K562 (cell line): ENCODE data around the gene CENPN. TPM values are rescaled to one million over a fixed set of nuclear protein-coding genes. Genes with fewer than 3 reads are reported as not detected.

Source experiments
- CBX1 ChIP-seq: sonication (generic); IDR thresholded peaks from 2 replicates; pipeline ENCODE4 v1.6.1; 2016; ENCODE audit warnings: antibody characterized with exemption, low read depth, mild to moderate bottlenecking
- CHD1 ChIP-seq: fragments of 200-600 bp; sonication (generic); IDR thresholded peaks from one replicate; pipeline ENCODE4 v1.6.1; 2012; ENCODE audit warnings: mild to moderate bottlenecking, moderate library complexity, low read length, inconsistent platforms
- ETV6 ChIP-seq, 3 experiments: fragments of 150-350 bp in 1 of 3; sonication (generic) in 1 of 3; formaldehyde crosslinking in 1 of 3; IDR thresholded peaks; 2 replicates each; pipeline versions ENCODE4 v1.6.1 to v1.8.0; 2014 to 2022; ENCODE audit warnings: borderline replicate concordance in 2 of 3, low read depth in 2 of 3, antibody characterized with exemption in 1 of 3, low read length in 1 of 3, mild to moderate bottlenecking in 1 of 3, missing genetic modification reagents in 1 of 3
- GATA2 ChIP-seq: sonication (generic); formaldehyde crosslinking; IDR thresholded peaks from 2 replicates; pipeline ENCODE4 v1.4.0; 2020; ENCODE audit warnings: mild to moderate bottlenecking, missing genetic modification reagents
- KAT2B ChIP-seq: IDR thresholded peaks from one replicate; pipeline ENCODE4 v1.6.1; 2012; ENCODE audit warnings: low read depth, mild to moderate bottlenecking, control low read depth, inconsistent platforms, low read length, moderate library complexity
- KDM2B ChIP-seq: fragments of 250-450 bp; sonication (Bioruptor Pico); IDR thresholded peaks from 2 replicates; pipeline ENCODE4 v1.8.0; 2021; ENCODE audit warnings: mild to moderate bottlenecking, moderate library complexity
- MEF2A ChIP-seq: IDR thresholded peaks from 2 replicates; pipeline ENCODE4 v1.6.1; 2011; ENCODE audit warnings: low read depth, mild to moderate bottlenecking, low read length, moderate library complexity; ENCODE audit not compliant: control insufficient read depth
- NBN ChIP-seq: fragments of 450-650 bp; IDR thresholded peaks from 2 replicates; pipeline ENCODE4 v1.6.1; 2016; ENCODE audit warnings: low read depth, mild to moderate bottlenecking
- NR2C1 ChIP-seq, 2 experiments: fragments of 450-650 bp; IDR thresholded peaks; 2 replicates each; pipeline ENCODE4 v1.6.1; 2017; ENCODE audit warnings: mild to moderate bottlenecking in 2 of 2, antibody characterized with exemption in 1 of 2, inconsistent platforms in 1 of 2, missing compliant biosample characterization in 1 of 2, missing genetic modification characterization in 1 of 2
- POLR2G ChIP-seq: fragments of 200-400 bp; formaldehyde crosslinking; IDR thresholded peaks from 2 replicates; pipeline ENCODE4 v1.6.1; 2017; ENCODE audit warnings: low read depth, mild to moderate bottlenecking, antibody characterized with exemption, low read length, moderate library complexity
- PYGO2 ChIP-seq: fragments of 450-650 bp; IDR thresholded peaks from 2 replicates; pipeline ENCODE4 v1.6.1; 2016; ENCODE audit warnings: mild to moderate bottlenecking, missing genetic modification characterization, moderate library complexity, missing compliant biosample characterization
- SUPT5H ChIP-seq: fragments of 450-650 bp; IDR thresholded peaks from 2 replicates; pipeline ENCODE4 v1.6.1; 2016
- ZKSCAN8 ChIP-seq: fragments of 200-800 bp; sonication (Bioruptor generic); IDR thresholded peaks from 2 replicates; pipeline ENCODE4 v1.6.1; 2016; ENCODE audit warnings: missing genetic modification characterization, missing compliant biosample characterization
- ZNF77 ChIP-seq: fragments of 250-450 bp; sonication (Bioruptor Pico); IDR thresholded peaks from 2 replicates; pipeline ENCODE4 v1.5.0; 2020
- polyA plus RNA-seq, 8 experiments: library from polyadenylated mRNA; depleted of rRNA in 4 of 8; stranded (reverse) in 5 of 8; unstranded in 3 of 8; fragments of >200 nt; fragmentation: Nextera tagmentation in 2 of 8; fragmentation: Illumina TruSeq in 1 of 8; extraction: Ambion mirVana in 2 of 8; extraction: Trizol in 1 of 8; gene quantifications; 2 replicates each; pipeline versions ENCODE4 v1.2.1 to v1.2.3, GENCODE V29; 2011 to 2014; ENCODE audit warnings: inconsistent platforms in 1 of 8, missing spikeins in 1 of 8
- total RNA-seq, 7 experiments: library from RNA; depleted of rRNA in 6 of 7; stranded (reverse); fragments of >200 nt in 6 of 7; fragmentation: Illumina TruSeq in 2 of 7; extraction: Trizol in 2 of 7; gene quantifications; 2 replicates each; pipeline versions ENCODE4 v1.2.1 to v1.2.3, GENCODE V29; 2011 to 2021; ENCODE audit warnings: low replicate concordance in 1 of 7
- TF ChIP-seq, protein P1 (sequence below): fragments of 250-450 bp; sonication (Bioruptor Pico); IDR thresholded peaks from 2 replicates; pipeline ENCODE4 v1.8.0; 2022; ENCODE audit warnings: inconsistent platforms, mild to moderate bottlenecking, moderate library complexity, borderline replicate concordance
- TF ChIP-seq, protein P2 (sequence below): fragments of 250-450 bp; sonication (Bioruptor Pico); IDR thresholded peaks from 2 replicates; pipeline ENCODE4 v1.5.0; 2021; ENCODE audit warnings: mild to moderate bottlenecking, moderate library complexity
- TF ChIP-seq, protein P3 (sequence below): fragments of 250-450 bp; sonication (Bioruptor Pico); IDR thresholded peaks from 2 replicates; pipeline ENCODE4 v1.5.1; 2021; ENCODE audit warnings: mild to moderate bottlenecking
- TF ChIP-seq, protein P4 (sequence below): fragments of 450-650 bp; IDR thresholded peaks from 2 replicates; pipeline ENCODE4 v1.6.1; 2016; ENCODE audit warnings: borderline replicate concordance

CENPN gene
- total and polyA plus RNA-seq, 9 of the 15 experiments (the other 6 are each of a cell fraction or from before 2014, with no cell fraction given), result 92.3 to 384 (median 140) TPM

DNA sequence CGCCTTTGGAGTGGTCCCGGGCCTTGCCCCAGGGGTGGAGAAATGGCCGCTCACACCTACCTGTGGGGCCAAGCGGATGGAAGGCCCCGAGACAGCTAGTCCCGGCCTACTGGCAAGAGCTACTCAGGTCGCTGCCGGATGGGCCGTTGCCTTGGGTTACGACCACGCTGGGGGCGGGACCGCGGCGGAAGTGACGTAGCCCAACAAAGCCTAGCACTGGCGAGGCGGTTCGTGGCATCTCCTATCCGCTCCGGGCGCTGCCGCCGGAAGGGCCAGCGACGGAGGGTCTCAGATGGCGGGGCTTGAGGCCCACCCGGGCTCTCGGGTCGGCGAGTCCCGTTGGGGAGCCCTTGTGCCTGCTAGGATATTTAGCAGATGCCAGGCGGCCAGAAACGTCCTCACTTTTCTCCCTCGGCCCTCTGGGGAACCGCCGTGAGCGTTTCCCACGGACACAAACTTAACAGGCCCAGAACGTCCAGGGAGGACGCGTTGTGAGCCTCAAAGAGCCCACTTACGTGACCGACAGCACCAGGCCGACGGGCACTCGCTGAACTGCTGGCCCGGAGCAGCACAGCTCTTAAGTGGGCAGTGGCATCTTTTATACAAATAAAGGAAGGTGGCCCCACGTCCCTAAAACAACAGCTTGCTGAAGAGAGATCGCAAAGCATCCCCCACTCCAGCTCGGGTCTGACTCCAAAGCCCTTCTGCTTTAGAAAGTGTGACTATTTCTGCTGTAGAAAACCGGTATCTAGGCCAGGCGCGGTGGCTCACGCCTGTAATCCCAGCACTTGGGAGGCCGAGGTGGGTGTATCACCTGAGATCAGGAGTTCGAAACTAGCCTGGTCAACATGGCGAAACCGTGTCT, 70.3 kb downstream of the CENPN start, which contains the start of gene C16orf46 (continued):
- TF ChIP-seq, protein P1, sequence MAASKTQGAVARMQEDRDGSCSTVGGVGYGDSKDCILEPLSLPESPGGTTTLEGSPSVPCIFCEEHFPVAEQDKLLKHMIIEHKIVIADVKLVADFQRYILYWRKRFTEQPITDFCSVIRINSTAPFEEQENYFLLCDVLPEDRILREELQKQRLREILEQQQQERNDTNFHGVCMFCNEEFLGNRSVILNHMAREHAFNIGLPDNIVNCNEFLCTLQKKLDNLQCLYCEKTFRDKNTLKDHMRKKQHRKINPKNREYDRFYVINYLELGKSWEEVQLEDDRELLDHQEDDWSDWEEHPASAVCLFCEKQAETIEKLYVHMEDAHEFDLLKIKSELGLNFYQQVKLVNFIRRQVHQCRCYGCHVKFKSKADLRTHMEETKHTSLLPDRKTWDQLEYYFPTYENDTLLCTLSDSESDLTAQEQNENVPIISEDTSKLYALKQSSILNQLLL, result no peak
- TF ChIP-seq NBN, result no peak
- TF ChIP-seq SUPT5H, result peak; percentile 83
- TF ChIP-seq NR2C1 (IDR thresholded peaks at IDR 0.05), result no peak; the same call in 1 of the 2 replicates
- TF ChIP-seq NR2C1 (tag; IDR thresholded peaks at IDR 0.05), result peak; percentile 46; the same call in 1 of the 2 replicates
- TF ChIP-seq ETV6 (IDR thresholded peaks at IDR 0.05; ENCODE audit: borderline replicate concordance in 1 of 2, low read depth in 2 of 2, low read length in 1 of 2), result no peak
- TF ChIP-seq ETV6 (CRISPR knock-in tag; IDR thresholded peaks at IDR 0.05; ENCODE audit: borderline replicate concordance), result 0 out of 2 replicates have a peak, but pooled peaks have one; percentile 33
- TF ChIP-seq POLR2G, result peak; percentile 99
- TF ChIP-seq GATA2 (CRISPR knock-in tag), result no peak
- TF ChIP-seq, protein P2, sequence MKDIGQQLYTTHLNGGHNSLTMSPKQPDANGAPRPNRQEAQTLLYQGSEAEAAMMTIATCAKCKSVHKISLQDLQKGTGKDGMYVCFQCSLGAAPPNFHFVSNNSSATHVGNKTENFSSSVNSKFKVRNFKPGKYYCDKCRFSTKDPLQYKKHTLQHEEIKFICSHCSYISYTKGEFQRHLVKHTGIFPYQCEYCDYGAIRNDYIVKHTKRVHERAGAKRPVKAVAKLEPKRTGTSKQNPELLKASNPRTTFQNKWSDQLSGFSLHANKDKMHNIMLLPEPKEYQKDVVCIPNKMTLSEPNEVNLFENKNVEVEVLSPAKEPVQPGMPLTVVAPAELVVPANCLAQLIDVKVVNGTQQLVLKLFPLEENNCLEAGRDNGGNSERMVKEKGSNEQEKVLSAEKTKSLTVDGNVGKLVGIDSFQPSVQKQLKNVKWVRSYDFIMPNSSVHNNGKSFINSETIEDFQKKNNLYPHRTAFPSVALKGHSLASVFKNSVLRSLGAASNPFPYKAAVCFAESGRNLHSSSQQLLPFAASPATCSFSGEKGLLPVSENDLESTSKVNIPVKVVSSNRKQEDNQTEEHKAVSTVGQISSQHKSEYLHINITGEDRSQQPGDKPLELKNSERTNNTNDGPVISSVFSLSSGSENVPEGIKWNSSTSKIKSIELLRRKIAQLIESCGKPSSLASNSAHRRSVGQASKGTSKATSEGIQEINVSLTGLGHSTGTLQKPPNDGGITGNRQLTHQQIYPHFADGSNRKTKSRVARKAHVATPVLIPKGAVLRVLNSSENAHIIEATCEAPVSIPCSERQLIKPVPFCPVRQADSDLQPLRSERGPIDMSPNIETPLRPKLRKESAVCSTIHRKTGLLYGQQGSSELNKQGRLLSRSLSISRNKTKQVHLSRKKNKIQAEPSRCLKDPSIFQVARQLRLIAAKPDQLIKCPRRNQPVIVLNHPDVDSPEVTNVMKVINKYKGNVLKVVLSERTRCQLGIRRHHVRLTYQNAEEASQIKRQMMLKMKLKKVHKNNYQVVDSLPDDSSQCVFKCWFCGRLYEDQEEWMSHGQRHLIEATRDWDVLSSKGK (CRISPR knock-in tag), result no peak
- TF ChIP-seq CBX1, result 0 out of 2 replicates have a peak, but pooled peaks have one; percentile 64
- TF ChIP-seq, protein P3, sequence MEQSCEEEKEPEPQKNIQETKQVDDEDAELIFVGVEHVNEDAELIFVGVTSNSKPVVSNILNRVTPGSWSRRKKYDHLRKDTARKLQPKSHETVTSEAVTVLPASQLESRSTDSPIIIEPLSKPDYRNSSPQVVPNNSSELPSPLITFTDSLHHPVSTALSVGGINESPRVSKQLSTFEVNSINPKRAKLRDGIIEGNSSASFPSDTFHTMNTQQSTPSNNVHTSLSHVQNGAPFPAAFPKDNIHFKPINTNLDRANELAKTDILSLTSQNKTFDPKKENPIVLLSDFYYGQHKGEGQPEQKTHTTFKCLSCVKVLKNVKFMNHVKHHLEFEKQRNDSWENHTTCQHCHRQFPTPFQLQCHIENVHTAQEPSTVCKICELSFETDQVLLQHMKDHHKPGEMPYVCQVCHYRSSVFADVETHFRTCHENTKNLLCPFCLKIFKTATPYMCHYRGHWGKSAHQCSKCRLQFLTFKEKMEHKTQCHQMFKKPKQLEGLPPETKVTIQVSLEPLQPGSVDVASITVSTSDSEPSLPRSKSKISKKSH (CRISPR knock-in tag), result 0 out of 2 replicates have a peak, but pooled peaks have one; percentile 51
- TF ChIP-seq ZNF77 (CRISPR knock-in tag), result no peak
- no peak for TF ChIP-seq ZKSCAN8 (CRISPR knock-in tag)
- no peak for TF ChIP-seq KAT2B
- TF ChIP-seq, protein P4, sequence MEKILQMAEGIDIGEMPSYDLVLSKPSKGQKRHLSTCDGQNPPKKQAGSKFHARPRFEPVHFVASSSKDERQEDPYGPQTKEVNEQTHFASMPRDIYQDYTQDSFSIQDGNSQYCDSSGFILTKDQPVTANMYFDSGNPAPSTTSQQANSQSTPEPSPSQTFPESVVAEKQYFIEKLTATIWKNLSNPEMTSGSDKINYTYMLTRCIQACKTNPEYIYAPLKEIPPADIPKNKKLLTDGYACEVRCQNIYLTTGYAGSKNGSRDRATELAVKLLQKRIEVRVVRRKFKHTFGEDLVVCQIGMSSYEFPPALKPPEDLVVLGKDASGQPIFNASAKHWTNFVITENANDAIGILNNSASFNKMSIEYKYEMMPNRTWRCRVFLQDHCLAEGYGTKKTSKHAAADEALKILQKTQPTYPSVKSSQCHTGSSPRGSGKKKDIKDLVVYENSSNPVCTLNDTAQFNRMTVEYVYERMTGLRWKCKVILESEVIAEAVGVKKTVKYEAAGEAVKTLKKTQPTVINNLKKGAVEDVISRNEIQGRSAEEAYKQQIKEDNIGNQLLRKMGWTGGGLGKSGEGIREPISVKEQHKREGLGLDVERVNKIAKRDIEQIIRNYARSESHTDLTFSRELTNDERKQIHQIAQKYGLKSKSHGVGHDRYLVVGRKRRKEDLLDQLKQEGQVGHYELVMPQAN, result peak; percentile 100
- TF ChIP-seq PYGO2, result no peak
- no peak for TF ChIP-seq KDM2B (CRISPR knock-in tag)
- no peak for TF ChIP-seq CHD1
- TF ChIP-seq MEF2A, result no peak
